OCI-LY3 (cell line): Measurements from ENCODE around the gene MAGI1.

Experiments
- CTCF ChIP-seq: fragments of 200-600, 300-600 bp; sonication (generic); IDR thresholded peaks from 2 replicates; pipeline ENCODE4 v1.5.1; 2014; ENCODE audit warnings: antibody characterized with exemption, low read length, low read depth
- EZH2phosphoT487 ChIP-seq: fragments of 200-600 bp; shearing (Covaris generic); IDR thresholded peaks from 2 replicates; pipeline ENCODE4 v1.6.1; 2018; ENCODE audit warnings: antibody characterized with exemption, mixed run types, low read depth

- TF ChIP-seq CTCF (no peak), EZH2phosphoT487 (no peak)
Measured at GRCh38 chr3:65576966-65577365, 461.8 kb downstream of the MAGI1 start.
